ENCODE measurements around the gene SLC38A3. TPM values are rescaled to one million over a fixed set of nuclear protein-coding genes. Genes with fewer than 3 reads are reported as not detected.

The SLC38A3 gene
- total RNA-seq, 2 experiments from 2014 or later = not detected

GRCh38 chr3:50249457-50249856 lies 44.4 kb downstream of the SLC38A3 start:
- H3K27ac Mint-ChIP-seq = peak overlapping the region; percentile 59
- peaks cover 60% of the 10 kb centered on the region for H3K4me1 Mint-ChIP-seq (ENCODE audit: low read depth)
- no peak for DNase-seq
- H3K4me3 Mint-ChIP-seq = no peak overlapping the region
- no peaks in the 10 kb centered on the region for H3K9me3 Mint-ChIP-seq
- POLR2A ChIA-PET = interaction anchor here (0.5 to 1.0 kb wide), 2 partner anchors 12 to 31 kb away, joined by 3 to 5 read pairs; no protein-coding TSS in a partner anchor
- intact Hi-C loops (cut with micrococcal nuclease) = no loop called here
- CTCF ChIA-PET = interaction anchor here (3.8 to 6.4 kb wide), 3 partner anchors 9 to 55 kb away, joined by 18 to 102 read pairs (median 29); no protein-coding TSS in a partner anchor
- no peaks in the 10 kb centered on the region for H3K27me3 Mint-ChIP-seq
- H3K36me3 Mint-ChIP-seq = peaks cover 23% of the 10 kb centered on the region

DNA sequence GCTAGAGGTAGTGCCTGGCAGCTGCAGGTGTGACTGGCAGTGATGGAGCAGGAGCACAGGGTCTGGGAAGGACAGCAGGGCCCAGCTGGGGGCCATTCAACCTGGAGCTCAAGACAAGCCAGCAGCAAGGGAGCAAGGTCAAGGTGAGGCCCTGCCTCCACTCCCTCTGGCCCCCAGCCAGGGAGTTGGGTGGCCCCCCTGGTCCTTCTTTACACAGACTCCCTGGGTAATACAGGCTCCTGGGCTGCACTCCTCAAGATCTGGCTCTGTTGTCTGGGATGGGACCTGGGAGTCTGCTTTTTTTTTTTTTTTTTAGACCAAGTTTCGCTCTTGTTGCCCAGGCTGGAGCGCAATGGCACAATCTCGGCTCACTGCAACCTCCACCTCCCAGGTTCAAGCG lies 45.4 kb downstream of the SLC38A3 start:
- intact Hi-C loops (cut with micrococcal nuclease) = no loop called here
- H3K4me1 Mint-ChIP-seq (ENCODE audit: low read depth) = peaks cover 51% of the 10 kb centered on the region
- ChIA-PET POLR2A (interaction anchor here (0.6 to 1.8 kb wide), 3 partner anchors 12 to 22 kb away, joined by 3 to 4 read pairs (median 4); partner anchors contain the start of gene GNAI2), CTCF (interaction anchor here (1.2 to 6.4 kb wide), 6 partner anchors 8 to 58 kb away, joined by 3 to 102 read pairs (median 12); no protein-coding TSS in a partner anchor)
- no peak overlapping the region for H3K4me3 Mint-ChIP-seq
- no peak for DNase-seq
- peak overlapping the region; percentile 59 for H3K27ac Mint-ChIP-seq
- H3K27me3 Mint-ChIP-seq = no peaks in the 10 kb centered on the region
- H3K36me3 Mint-ChIP-seq = peaks cover 23% of the 10 kb centered on the region
- H3K9me3 Mint-ChIP-seq = no peaks in the 10 kb centered on the region

DNA sequence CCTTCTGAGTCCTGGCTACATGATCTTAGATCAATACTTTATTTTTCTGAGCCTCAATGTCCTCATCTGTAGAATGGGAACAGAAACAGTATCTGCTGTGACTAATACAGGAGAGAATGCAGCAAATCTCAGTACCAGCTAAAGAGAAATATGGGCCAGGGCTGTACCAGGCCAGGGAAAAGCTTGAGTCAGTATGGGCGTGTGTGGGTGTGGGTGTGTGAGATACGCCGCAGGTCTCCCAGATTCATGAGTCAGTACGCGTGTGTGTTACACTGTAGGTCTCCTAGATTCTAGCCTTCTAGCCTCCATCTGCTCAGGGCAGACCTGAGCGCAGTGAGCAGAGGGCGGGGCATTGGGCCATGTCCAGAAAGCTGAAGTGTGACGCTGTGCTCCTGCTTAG lies 46.1 kb downstream of the SLC38A3 start:
- peaks cover 26% of the 10 kb centered on the region for H3K36me3 Mint-ChIP-seq
- peak overlapping the region; percentile 68 for H3K27ac Mint-ChIP-seq
- peak; percentile 82 for DNase-seq
- intact Hi-C loops (cut with micrococcal nuclease) = no loop called here
- ChIA-PET POLR2A (interaction anchor here (0.6 to 1.8 kb wide), 4 partner anchors 8 to 23 kb away, joined by 3 to 4 read pairs (median 4); partner anchors contain the start of gene GNAI2), CTCF (interaction anchor here (0.9 to 6.4 kb wide), 7 partner anchors 7 to 59 kb away, joined by 3 to 102 read pairs (median 6); no protein-coding TSS in a partner anchor)
- peaks cover 47% of the 10 kb centered on the region for H3K4me1 Mint-ChIP-seq (ENCODE audit: low read depth)
- no peaks in the 10 kb centered on the region for H3K27me3 Mint-ChIP-seq
- no peaks in the 10 kb centered on the region for H3K9me3 Mint-ChIP-seq
- H3K4me3 Mint-ChIP-seq = no peak overlapping the region

- H3K27ac Mint-ChIP-seq = peak overlapping the region; percentile 33
These were observed 49.6 kb downstream of the SLC38A3 start for GRCh38 chr3:50254577-50255250.

DNA sequence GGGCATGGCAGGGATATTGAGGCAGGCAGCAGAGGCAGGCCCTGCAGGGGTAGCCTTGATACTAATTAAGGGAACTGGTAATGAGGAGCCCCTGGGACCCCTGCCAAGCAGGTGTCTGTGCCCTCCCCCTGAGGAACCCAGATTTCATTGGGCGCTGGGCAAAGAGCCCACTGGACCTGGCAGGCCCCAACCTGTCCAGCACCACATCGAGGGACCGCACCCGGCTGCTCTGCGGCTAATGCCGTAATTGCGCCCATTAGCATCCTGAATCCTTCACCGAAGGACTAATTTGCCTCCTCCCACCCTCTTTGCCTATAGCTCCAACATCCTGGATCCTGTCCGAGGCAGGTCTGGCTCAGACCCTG lies 50.2 kb downstream of the SLC38A3 start:
- Mint-ChIP-seq H3K36me3 (peaks cover 44% of the 10 kb centered on the region), H3K27me3 (no peaks in the 10 kb centered on the region), H3K27ac (peak overlapping the region; percentile 33), H3K9me3 (no peaks in the 10 kb centered on the region), H3K4me1 (ENCODE audit: low read depth) (peaks cover 23% of the 10 kb centered on the region), H3K4me3 (no peak overlapping the region)
- DNase-seq = no peak
- POLR2A ChIA-PET = no interaction called here
- CTCF ChIA-PET = interaction anchor here (0.6 to 8.2 kb wide), 3 partner anchors 6 to 77 kb away, joined by 3 to 102 read pairs (median 96); no protein-coding TSS in a partner anchor
- intact Hi-C loops (cut with micrococcal nuclease) = no loop called here

More at GRCh38 chr3:50254577-50255250, 49.6 kb downstream of the SLC38A3 start:
- Mint-ChIP-seq H3K27me3 (no peaks in the 10 kb centered on the region), H3K4me3 (no peak overlapping the region), H3K36me3 (peaks cover 46% of the 10 kb centered on the region), H3K9me3 (no peaks in the 10 kb centered on the region), H3K4me1 (ENCODE audit: low read depth) (peaks cover 26% of the 10 kb centered on the region)
- DNase-seq = no peak
- ChIA-PET POLR2A (interaction anchor here (1.0 kb wide), 1 partner anchor 9 kb away, joined by 3 read pairs; no protein-coding TSS in a partner anchor), CTCF (interaction anchor here (0.6 to 8.2 kb wide), 3 partner anchors 6 to 76 kb away, joined by 3 to 102 read pairs (median 96); no protein-coding TSS in a partner anchor)
- intact Hi-C loops (cut with micrococcal nuclease) = no loop called here

DNA sequence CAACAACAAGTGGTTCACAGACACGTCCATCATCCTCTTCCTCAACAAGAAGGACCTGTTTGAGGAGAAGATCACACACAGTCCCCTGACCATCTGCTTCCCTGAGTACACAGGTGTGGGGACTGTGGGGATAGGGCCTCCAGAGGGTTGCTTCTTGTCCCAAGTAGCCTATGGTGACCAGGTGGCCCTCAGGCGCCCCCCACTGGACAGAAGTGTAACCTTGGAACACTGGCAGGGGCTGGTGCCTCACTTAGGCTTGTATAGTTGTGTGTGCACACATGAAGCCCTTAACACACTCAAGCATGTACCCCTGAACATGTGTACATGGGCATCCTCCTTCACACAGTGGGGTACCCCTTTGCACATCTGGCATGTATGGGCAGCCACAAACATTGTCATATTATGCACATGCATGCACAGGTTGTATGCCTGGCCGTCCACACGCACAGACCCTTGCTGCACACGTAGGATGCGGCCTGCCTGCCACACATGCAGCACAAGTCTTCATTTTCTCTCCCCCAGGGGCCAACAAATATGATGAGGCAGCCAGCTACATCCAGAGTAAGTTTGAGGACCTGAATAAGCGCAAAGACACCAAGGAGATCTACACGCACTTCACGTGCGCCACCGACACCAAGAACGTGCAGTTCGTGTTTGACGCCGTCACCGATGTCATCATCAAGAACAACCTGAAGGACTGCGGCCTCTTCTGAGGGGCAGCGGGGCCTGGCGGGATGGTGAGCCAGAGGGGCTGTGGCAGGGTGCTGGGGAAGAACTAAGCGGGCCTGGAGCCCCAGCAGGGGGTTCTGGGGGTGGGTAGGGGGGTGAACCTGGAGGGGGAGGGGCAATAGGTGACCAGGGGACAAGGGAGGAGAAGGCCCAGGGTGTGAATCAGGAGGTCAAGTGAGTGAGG lies 52.2 kb downstream of the SLC38A3 start:
- H3K36me3 Mint-ChIP-seq = peaks cover 36% of the 10 kb centered on the region
- intact Hi-C loops (cut with micrococcal nuclease) = no loop called here
- no peak overlapping the region for H3K4me3 Mint-ChIP-seq
- peaks cover 9% of the 10 kb centered on the region for H3K4me1 Mint-ChIP-seq (ENCODE audit: low read depth)
- no peaks in the 10 kb centered on the region for H3K27me3 Mint-ChIP-seq
- H3K27ac Mint-ChIP-seq = no peak overlapping the region
- DNase-seq = peak; percentile 59
- ChIA-PET POLR2A (no interaction called here), CTCF (interaction anchor here (0.7 to 8.2 kb wide), 7 partner anchors 8 to 62 kb away, joined by 3 to 102 read pairs (median 5); partner anchors contain the start of gene GNAI2)
- no peaks in the 10 kb centered on the region for H3K9me3 Mint-ChIP-seq

GRCh38 chr3:50258029-50258680 lies 53.1 kb downstream of the SLC38A3 start:
- Mint-ChIP-seq H3K27me3 (no peaks in the 10 kb centered on the region), H3K36me3 (peaks cover 35% of the 10 kb centered on the region), H3K9me3 (no peaks in the 10 kb centered on the region), H3K27ac (no peak overlapping the region), H3K4me3 (no peak overlapping the region), H3K4me1 (ENCODE audit: low read depth) (peaks cover 8% of the 10 kb centered on the region)
- CTCF ChIA-PET = interaction anchor here (0.9 to 8.2 kb wide), 6 partner anchors 9 to 66 kb away, joined by 3 to 102 read pairs (median 5); partner anchors contain the start of gene GNAI2
- DNase-seq = no peak
- POLR2A ChIA-PET = interaction anchor here (1.8 kb wide), 1 partner anchor 12 kb away, joined by 6 read pairs; no protein-coding TSS in a partner anchor
- intact Hi-C loops (cut with micrococcal nuclease) = no loop called here

DNA sequence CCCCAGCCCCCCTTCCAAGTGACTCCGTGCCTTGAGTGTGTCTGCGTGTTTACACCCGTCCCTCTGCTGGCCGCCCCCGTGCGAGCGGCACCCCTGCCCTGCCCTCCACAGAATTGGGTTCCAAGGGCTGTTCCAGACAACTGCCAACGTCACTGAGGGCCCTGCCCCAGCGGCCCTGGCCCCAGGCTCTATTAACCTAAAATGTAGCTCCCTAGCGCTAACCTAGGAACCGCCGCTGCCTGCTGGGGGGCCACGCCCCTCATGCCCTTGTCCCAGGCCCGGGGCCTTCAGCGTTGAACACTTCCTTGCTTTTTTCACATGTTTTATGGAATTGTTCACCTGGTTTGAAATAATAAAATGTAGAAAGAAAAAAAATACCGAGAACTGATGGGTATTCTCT lies 53.9 kb downstream of the SLC38A3 start:
- intact Hi-C loops (cut with micrococcal nuclease) = no loop called here
- CTCF ChIA-PET = interaction anchor here (0.7 to 8.2 kb wide), 8 partner anchors 10 to 328 kb away, joined by 3 to 102 read pairs (median 4); no protein-coding TSS in a partner anchor
- Mint-ChIP-seq H3K27ac (no peak overlapping the region), H3K27me3 (no peaks in the 10 kb centered on the region), H3K9me3 (no peaks in the 10 kb centered on the region), H3K4me3 (no peak overlapping the region), H3K4me1 (ENCODE audit: low read depth) (peaks cover 6% of the 10 kb centered on the region), H3K36me3 (peaks cover 28% of the 10 kb centered on the region)
- POLR2A ChIA-PET = interaction anchor here (1.2 to 1.8 kb wide), 2 partner anchors 12 to 16 kb away, joined by 4 to 6 read pairs; no protein-coding TSS in a partner anchor
- DNase-seq = no peak

DNA sequence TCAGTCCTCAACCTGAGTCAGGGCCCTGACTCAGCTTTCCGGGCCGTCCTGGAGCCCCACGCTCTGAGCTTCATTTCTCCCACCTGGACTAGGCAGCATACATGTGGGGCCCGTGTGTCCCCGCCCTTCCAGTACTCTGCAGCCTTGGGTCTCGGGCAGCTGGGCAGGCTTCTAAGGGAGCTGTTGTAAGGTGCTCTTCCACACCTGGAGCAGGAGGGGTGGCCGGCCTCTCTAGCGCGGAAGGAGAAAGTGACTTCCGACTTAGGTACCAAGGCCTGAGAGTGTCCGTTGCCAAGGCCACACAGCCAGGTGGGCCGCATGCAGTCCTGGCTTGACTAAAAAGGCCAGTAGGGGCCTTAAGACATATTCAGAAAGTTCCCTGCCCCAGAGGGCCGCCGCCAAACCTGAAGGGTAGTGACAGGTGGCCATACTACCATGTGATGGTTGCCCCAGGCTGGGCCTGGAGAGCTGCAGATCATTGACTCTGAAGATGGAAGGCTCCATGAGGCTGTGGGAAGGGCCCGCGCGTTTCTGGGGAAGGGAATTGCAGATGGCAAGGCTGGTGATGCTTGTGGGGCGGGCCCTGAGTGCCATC lies 54.5 kb downstream of the SLC38A3 start:
- Mint-ChIP-seq H3K4me1 (ENCODE audit: low read depth) (peaks cover 6% of the 10 kb centered on the region), H3K4me3 (peak overlapping the region; percentile 57), H3K36me3 (peaks cover 26% of the 10 kb centered on the region), H3K27me3 (no peaks in the 10 kb centered on the region), H3K27ac (peak overlapping the region; percentile 69), H3K9me3 (no peaks in the 10 kb centered on the region)
- ChIA-PET CTCF (interaction anchor here (0.7 to 8.2 kb wide), 11 partner anchors 11 to 328 kb away, joined by 3 to 102 read pairs (median 5); partner anchors contain the start of gene GNAI2), POLR2A (interaction anchor here (1.0 to 1.8 kb wide), 4 partner anchors 13 to 32 kb away, joined by 3 to 6 read pairs (median 4); partner anchors contain the start of gene GNAI2)
- intact Hi-C loops (cut with micrococcal nuclease) = loop anchor here (1.0 kb wide), 3 partner anchors 13 to 32 kb away; no protein-coding TSS in a partner anchor
- no peak for DNase-seq

DNA sequence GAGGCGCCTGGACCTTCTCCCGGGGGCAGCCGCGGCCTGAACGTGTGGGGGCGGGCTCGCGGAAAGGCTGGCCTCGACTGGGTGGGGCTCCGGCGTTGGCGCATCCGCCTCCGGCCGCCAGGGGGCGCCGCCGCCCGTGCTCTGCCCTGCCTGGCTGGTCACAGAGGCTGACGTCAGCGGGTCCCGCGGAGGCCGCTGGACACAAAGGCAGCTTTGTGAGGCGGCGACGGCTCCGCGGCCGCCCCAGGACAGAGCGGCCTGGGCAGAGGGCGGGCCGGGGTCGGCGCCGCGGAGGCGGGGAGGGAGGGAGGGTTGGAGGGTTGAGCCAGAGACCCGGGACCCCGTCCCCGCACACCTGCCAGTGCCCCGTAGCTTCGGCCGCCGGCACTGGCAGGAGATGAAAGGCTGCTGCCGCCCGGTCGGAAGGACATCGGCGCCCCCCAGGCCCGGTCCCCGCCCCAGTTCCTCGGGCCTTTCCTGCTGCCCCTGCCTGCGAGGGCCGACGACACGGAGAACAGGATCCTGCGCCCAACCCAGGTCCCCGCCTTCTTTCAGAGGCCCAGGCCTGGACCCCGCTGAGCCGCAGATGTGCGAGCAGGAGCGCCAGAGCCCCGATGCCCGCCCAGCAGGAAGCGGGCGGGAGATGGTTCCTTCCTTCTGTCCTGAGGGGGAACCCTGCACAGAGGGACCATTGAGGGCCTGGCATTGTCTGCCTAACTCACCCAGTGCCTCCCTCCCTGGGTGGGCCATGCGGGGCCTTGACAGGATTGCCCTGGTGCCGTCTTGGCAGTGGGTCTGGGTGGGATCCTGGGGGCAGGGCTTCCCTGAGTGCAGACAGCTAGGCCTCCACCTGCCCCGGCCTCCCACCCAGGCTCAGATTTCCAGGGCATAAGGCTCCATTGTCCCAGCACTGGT lies 55.2 kb downstream of the SLC38A3 start:
- peaks cover 6% of the 10 kb centered on the region for H3K4me1 Mint-ChIP-seq (ENCODE audit: low read depth)
- ChIA-PET POLR2A (interaction anchor here (0.6 to 1.8 kb wide), 4 partner anchors 14 to 72 kb away, joined by 3 to 6 read pairs (median 4); partner anchors contain the start of gene GNAI2), CTCF (interaction anchor here (0.6 to 8.2 kb wide), 18 partner anchors 11 to 329 kb away, joined by 3 to 102 read pairs (median 4); partner anchors contain the start of genes GNAI2, HYAL3 and NAA80)
- DNase-seq = peak; percentile 92
- H3K27me3 Mint-ChIP-seq = no peaks in the 10 kb centered on the region
- peak overlapping the region; percentile 69 for H3K27ac Mint-ChIP-seq
- peak overlapping the region; percentile 59 for H3K4me3 Mint-ChIP-seq
- H3K36me3 Mint-ChIP-seq = peaks cover 25% of the 10 kb centered on the region
- H3K9me3 Mint-ChIP-seq = no peaks in the 10 kb centered on the region
- intact Hi-C loops (cut with micrococcal nuclease) = loop anchor here (1.0 kb wide), 3 partner anchors 14 to 33 kb away; no protein-coding TSS in a partner anchor
